ENCODE data around the gene ATG12.

- TF ChIP-seq TAF1 (IDR thresholded peaks at IDR 0.05; ENCODE audit: borderline replicate concordance, low read depth, low read length) (no peak), POLR2AphosphoS5 (IDR thresholded peaks at IDR 0.05; ENCODE audit: low read depth, low read length) (no peak), POLR2A (IDR thresholded peaks at IDR 0.05; ENCODE audit: low read depth, low read length) (no peak)
These were observed 30.6 kb downstream of the ATG12 start for GRCh38 chr5:115810761-115811160.
